DMS114 treated with DMSO at 0.1 percent for 48 hours (cell line): Measurements from ENCODE around the gene ATXN7L2.

Source experiments
- DNase-seq: peaks from one replicate; lab custom pipeline; 2025; ENCODE audit not compliant: unreplicated experiment; lab: John Stamatoyannopoulos, UW

The ATXN7L2 gene

DNA sequence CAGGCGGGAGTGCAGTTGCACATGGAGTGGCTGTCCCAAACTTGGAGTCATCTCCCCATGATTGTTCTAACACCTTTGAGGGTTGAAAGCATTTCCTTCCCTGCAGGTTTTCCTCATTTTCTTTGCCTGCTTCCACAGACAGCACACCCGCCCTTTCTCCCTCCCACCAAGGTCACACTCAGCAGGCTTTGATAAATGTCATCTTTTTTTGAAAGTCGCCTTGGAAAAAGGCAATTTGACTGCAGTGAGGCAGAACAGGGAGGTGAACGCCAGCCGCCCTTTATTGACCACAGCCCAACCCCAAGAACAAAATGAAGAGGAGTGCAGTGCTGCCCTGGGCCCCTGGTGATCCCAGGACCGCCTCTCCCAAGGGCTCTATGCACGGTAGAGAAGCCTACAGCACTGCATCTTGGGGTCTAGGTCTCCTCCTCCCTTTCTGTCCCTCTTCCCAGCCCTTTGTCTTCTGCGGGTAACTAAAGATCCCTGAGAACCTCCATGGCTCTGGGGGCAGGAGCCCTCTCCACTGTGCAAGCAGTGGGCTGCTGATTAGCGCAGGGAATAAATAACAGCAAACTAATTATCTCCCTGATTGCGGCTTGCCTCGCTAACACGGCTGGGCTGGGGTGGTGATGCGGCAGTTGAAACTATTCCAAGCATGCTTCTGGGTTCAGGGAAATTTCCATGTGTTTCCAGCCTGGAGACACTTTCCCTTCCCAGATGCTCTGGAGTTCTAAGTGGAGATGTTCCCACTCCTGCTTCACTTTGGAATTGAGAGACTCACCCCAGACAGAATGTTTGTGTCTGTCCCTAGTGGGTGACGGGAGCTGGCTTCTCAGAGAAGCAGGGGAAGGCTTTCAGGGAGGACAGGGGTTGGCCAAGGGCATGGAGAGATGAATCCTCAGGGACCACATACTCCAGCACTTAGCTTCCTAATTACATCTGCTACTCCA, 37.6 kb downstream of the ATXN7L2 start:
- no peak for DNase-seq

- DNase-seq, result no peak
Observed at GRCh38 chr1:109522026-109522425, 38.3 kb downstream of the ATXN7L2 start.

DNA sequence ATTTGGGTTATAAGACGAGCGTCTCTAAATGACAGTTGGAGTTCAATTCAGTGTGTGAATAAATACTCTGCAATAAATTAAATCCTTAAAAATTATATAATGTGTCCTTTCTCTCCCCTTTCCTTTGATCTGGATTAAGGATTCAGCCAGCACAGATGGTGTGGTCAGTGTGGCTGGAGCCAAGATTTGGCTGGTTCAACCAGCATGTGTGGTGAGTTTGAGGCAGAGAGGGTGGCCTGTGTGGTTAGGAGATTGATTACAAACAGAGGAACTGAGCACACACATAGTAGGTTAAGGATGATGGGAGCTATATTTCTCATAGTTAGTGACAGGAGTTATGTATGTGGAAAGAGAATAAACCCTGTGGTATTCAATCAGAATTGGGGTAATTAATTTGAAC, 40.0 kb downstream of the ATXN7L2 start:
- no peak for DNase-seq

DNA sequence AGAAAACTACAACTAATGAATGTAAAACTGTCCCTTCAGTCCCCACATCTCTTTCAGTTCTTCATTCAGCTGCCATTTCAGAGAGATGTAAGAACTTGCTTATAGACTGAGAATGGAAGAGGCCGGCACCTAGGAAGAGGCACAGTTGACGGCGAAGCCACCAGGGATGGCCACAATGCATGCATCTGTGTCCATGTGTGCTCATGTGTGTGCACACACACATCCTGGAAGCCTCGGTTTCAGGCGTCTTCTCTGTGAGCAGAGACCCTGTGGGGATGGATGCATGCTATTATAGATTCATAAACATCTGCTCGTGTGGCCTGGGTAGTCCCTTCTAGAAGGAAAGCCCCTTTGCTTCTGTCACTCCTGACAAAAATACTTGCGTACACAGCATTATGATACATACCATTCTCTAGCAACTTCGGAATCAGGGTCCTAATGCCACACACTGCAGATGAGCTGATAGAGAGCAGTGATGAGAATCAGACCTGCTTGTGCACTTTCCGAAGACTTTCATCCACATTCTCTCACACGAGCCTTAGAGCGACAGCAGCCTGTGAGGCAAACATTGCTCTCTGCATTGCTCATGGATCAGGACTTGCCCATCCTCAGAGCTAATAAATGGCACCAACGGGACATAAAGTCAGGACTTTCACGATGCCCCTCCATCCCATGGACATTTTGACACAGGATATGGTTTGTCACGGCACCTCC, 43.5 kb downstream of the ATXN7L2 start:
- no peak for DNase-seq

GRCh38 chr1:109527846-109528695, 44.4 kb downstream of the ATXN7L2 start:
- DNase-seq, result no peak

DNA sequence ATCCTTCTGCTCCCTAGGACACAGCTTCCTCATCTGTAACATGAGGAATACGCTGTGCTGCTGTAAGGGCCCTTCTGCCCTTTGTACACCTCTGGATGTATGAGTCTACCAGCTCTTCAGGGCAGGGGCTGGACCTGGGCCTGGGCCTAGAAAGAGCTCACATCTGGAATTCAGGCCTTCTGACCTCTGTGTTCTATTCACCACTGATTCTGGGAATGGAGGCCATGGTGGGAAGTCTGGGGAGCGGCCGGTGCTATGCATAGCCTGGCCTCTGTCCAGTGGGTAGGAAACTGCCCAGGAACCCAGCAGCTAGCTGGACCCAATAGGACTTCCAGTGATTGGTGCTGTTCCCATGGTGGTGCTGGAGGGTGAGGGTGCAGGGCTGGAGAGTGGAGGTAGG, 45.0 kb downstream of the ATXN7L2 start:
- DNase-seq, result no peak

- DNase-seq, result no peak
Observed at GRCh38 chr1:109529881-109530456, 46.3 kb downstream of the ATXN7L2 start.

- DNase-seq, result no peak
Observed at GRCh38 chr1:109530457-109531087, 46.9 kb downstream of the ATXN7L2 start.

- DNase-seq, result no peak
Observed at GRCh38 chr1:109531380-109531779, 47.7 kb downstream of the ATXN7L2 start.

GRCh38 chr1:109531826-109532364, 48.2 kb downstream of the ATXN7L2 start:
- no peak for DNase-seq

DNA sequence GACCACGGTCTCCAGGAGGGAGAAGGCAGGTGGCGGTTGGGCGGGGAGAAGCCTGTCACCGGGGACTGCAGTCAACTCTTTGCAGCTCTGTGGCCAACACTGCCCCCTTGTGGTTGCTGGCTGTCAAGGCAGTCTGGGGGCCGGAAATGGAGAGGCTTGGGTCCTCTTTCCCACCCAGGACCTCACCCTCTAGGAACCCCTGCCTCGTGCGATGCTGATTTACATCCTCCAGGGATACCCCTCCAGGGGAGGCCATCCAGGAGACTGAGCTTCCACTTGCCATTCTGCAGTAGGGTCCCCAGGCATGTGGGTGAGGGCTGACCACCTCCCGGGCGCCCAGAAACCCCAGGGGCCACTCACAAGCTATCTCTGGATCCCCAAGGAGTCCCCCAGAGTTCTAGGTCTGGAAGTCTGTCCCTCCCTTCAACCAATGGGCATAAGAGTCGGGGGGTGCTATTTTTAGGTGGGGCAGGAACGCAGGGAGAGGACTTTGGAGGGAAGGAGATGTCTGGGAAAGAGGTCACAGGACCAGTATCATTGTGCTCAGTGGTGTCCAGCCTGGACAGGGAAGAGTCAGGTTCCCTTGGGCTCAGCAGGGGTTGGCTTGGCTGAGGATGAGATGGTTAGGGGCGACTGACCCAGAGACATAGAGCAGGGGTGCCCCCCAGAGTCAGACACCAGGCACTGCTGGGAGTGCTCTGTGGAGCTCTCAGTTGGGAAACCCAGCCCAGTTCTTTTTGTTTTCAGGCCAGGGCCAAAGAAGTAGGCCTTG, 48.8 kb downstream of the ATXN7L2 start:
- peak; percentile 72 for DNase-seq

- no peak for DNase-seq
Observed at GRCh38 chr1:109534307-109534858, 50.7 kb downstream of the ATXN7L2 start.

DNA sequence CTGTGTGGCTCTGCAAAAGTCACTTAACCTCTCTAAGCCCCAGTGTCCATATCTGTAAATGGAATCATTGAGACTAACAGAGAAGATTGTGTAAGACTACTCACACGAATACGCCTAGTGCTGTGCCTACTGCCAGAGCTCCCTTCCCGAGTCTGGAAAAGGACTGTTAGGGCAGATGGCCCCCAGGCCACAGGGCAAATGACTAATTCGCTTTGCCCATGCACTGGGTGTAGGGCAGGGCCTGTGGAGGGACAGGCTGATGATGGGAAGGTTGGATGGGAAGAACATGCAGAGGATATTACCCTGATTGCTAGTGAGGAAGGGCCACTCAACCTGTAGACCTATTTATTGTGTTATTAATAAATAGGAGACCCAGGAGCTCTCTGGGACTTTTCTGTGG, 51.8 kb downstream of the ATXN7L2 start:
- no peak for DNase-seq

DNA sequence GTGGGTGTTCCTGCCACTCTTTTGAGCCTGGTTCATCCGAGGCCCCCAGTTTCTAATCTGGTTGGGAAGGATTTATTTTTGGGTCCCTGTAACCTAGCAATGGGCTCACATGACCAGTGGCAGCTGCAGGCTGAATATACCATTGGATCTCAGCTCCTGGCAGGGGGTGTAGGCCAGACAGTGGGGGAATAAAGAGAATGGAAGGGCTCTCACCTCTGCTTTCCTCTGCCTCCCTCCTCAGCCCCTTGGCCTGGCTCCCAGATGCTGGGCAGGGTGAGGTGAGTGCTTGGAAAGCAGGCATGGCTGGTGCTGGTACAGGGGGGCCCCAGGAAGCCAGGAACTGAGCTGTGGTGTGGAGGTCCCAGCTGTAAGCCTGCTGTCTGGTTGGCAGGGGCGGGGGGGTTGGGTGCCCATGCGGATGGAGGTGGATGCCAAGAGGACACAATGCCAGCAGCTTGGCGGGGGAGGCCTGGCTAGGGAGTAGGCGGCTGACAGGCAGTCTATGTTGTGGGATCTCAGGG, 52.3 kb downstream of the ATXN7L2 start:
- no peak for DNase-seq

DNA sequence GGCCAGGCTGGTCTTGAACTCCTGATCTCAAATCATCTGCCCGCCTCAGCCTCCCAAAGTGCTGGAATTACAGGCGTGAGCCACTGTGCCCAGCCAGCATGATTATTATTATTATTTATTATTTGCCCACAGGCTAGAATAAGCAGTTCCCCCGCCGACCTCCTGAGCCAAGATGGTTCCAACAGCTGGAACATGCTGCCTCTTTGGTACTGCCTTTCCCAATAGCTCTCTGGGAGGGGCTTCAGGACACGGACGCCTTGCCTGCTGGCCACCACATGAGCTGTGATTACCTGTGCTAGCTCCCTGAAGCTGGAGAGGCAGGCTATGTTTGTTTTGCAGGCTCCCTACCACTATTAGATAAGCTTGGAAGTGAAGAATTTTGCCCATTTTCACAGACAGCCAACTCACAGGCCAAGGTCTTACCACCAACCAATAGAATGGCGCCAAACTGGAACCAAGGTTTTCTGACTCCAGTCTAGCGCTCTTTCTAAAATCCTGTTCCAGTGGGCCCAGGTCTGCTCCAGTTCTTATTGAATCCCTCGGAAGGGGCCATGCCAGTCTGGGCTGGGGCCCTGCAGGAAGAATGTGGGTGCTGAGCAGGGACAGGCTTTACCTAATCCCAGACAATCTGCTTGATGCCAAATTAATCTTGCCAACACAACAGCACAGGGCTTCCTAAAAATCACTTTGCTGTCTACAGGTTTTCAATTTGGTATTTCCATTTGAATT, 53.9 kb downstream of the ATXN7L2 start:
- DNase-seq, result no peak

DNA sequence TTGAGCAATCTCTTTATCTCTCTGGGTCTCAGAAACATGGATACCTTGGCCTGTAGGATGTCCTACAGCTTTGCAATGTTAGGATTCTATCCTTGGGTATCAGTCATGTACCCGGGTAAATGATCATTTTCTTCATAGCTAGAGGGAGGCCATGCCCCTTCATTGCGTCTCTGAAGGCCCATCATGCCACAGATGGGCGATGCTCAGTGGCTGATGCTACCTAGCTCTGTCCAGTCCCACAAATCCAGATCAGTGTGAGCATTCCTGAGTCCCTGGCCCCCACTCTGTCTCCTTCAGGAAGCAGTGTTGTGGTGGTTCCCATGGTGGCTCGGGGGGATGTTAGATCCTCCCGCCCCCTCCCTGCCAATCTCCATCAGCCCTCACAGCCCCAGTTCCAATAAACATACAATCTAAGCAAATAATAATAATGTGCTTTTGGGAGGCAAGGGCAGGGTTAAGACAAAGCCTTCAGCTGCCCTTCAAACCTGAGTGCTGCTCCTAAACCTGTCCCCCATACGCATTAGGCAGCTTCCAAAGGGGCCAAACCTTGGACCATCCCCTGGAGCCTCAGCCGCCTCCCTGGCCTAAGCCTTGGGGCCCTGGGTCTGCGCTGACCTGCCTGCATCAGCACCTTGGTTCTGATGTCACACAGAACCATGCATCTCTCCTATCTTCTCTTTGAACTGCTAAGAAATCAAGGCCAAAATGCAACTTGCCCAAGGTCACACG, 55.3 kb downstream of the ATXN7L2 start:
- no peak for DNase-seq

DNA sequence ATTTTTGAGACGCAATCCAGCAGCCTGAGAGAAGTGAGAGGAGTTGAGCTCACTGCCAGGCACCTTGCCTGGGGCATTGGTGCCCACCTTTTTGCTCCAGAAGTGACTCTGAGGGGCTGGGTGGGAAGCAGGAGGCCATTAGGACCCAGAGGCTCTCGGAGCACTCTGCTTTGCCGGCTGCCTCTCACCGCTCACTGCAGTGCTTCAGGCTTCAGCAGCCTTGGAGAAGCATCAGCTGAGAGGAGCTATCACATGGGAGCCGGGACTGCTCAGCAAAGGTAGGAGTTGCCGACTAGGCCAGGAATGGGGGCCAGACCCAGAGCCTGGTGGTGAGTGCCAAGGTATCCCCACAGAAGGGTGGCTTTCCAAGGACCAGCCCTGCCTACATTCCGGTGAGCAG, 56.0 kb downstream of the ATXN7L2 start, which contains the start of gene GPR61:
TSS of gene GPR61 (plus strand) at position 197 of the 400 bp plus-strand sequence. CDS start 3,151 bp downstream, outside the sequence.
- DNase-seq, result no peak
